Measurements from ENCODE around the gene MSI2.
A peak's percentile ranks its signal among the peaks of the same experiment; 100 is the strongest.

MSI2 gene

GRCh38 chr17:57466017-57466471, 209.7 kb downstream of the MSI2 start:
- peak; percentile 7 for DNase-seq

- no peak for DNase-seq
These were observed 210.2 kb downstream of the MSI2 start for GRCh38 chr17:57466521-57466920.

GRCh38 chr17:57467226-57467625, 210.9 kb downstream of the MSI2 start:
- no peak for DNase-seq

DNA sequence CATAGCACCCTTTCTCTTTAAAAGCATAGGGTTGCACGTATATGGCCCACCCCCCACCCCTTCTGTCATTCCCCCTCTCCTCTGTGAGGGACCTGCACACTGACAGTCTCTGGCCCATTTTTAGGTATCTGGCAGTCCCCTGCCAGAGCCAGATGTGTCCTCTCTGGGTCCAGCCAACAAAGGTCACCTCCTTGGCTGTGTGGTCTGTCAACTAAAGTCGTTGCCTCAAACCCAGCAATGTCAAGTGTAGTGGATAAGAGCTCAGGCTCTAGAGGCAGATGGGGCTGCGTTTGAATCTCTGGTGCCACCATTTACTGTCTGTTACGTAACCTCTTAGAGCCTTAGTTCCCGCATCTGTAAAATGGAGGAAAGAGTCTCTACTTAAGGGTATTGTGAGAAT, 211.5 kb downstream of the MSI2 start:
- no peak for DNase-seq

DNA sequence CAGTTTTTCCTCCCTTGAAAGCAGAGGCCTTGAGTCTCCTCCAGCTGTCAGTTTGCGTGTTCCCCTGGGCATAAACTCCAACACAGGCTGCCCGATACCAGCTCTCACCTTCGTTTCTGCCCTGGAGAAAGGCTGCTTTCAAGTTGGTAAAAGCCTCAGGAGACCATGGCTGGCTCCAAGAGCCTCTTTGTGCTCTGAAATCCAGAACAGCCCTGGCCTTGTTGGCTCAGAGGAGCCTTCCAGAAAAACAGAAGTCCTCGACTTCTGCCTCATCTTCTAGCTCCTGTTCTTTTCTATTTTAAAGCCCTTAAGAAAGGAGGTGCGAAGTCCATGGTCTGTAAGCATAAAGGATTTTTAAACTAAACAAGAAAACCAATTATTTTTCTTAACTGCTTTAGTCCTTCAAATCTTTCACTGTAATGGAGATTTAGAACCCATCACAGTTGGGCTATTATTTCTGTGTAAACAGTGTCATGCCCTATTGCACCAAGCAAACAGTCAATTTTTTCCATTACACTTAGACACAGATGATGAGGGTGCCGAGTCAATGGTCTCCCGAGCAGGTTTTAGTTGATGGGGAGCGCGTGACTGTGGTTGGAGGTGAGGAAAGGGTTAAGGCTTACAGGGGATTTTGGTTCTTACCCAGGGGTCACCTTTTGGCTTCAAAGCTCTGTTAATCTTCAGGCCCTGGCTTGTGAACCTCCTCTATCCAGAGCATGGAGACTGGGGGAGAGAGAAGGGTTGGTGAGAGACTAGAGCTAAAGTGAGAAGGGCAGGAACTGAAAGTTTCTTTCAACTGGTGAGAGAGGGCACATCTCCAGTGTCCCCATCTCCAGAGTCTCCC, 212.8 kb downstream of the MSI2 start:
- DNase-seq, result peak; percentile 62

DNA sequence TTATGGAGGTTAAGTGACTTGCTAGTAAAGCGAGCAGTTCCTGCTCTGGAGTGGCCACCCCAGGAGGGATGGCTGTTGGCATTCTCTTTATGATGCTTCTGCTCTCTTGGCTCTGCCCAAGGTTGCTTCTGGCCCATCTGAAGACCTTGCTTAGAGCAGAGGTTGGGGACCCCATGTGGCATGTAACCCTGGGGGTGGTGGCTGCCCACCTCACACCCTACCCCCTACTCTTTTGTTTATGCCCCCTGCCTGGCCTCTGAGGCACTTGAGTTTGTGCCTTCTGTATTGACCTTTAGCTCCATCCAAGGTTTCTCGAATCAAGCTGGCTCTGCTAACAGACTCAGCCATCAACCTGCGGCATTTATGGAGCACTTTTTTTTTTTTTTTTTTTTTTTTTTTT, 214.6 kb downstream of the MSI2 start:
- no peak for DNase-seq

DNA sequence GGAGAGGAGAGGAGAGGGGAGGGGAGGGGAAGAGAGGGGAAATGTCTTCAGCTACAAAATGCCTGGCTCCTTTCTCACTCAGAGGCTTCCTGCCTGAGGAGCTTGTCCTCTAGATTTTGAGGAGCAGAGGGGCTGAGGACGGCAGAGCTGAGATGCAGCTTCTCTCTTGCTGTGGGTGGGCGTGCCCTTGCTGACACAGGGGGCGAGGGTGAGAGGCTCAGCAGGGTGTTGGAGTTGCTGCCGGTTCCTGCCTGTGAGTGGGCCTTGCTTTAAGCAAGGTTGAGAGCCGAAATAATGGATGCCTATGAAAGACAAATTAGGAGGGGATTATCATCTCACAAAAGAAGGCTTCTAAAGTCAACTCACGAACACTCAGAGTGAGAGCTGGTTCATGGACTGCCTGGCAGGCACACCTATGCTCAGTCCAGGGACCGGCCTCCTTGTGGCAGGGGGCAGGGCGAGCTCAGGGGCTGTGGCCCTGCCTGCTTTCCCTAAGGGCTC, 215.6 kb downstream of the MSI2 start:
- DNase-seq, result peak; percentile 28

- no peak for DNase-seq
These were observed 219.5 kb downstream of the MSI2 start for GRCh38 chr17:57475796-57476195.

- DNase-seq, result no peak
These were observed 221.4 kb downstream of the MSI2 start for GRCh38 chr17:57477522-57478362.

DNA sequence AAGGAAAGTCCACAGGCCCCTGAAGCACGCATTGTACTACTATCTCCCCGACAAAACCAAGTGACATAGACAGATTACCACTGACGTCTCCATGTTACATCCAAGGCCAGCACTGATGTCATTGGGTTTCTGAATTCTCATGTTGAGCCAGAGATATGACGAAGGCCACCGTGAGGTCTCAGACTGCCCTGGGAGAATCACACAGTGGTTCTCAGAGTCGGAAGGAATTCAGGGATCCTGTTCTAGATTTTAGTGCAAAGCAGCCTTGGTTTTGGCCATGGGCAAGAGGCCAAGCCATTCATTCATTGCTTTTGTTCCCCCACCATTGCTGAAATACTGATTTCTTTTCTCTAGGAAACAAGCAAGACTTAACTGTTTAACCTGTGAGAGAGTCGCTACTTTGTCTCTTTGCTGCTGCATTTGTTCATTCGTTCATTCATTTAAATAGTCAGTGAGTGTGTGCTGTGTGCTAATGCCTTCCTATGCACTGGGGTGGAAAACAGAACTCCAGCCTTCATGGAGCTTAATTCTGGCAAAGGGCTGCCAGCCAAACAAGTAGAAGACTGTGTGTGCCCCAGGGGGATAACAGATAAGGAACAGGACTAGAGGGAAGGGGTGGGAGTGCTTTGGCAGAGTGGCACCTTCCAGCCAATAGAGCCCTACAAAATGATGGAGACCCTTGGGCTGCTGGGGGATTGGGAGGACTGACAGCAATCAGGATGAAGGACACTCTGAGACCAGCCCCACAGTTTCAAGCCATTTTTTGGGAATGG, 222.3 kb downstream of the MSI2 start:
- no peak for DNase-seq

DNA sequence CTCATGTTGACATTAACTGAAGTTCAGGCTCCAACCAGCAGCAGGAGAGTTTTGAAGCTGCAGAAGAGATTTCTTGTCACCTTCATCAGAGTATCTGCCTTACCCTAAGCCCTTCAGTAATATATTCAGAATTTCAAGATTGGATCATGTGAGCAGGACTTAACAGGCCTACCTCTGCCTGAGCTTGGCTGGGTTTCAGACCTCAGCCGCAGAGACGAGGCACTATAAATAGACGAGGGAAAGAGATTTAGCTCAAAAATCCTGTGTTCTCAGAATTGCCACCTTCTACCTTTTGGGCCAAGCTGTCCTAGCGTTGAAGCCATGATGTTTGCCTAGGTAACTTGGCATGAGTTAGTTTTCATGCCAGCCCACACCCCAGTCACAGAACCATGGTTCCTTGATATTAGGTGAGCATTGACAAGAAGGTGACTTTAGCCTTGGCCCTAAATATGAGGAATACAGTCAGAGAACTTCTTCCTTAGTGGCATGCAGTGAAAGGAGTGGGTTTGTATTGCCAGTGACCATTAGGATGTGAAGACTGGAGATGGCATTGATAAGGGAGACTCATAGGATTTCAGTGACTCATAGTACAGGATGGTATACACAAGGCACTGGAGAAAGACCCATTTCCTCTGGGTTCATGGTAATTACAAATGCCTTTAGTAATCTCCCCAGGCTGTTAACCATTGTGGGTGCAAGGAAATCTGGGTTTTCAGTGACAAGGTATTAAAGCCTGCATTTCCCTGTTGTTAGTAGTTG, 224.3 kb downstream of the MSI2 start:
- DNase-seq, result no peak

- no peak for DNase-seq
These were observed 225.6 kb downstream of the MSI2 start for GRCh38 chr17:57481910-57482391.

GRCh38 chr17:57482657-57483056, 226.3 kb downstream of the MSI2 start:
- DNase-seq, result no peak

- DNase-seq, result no peak
These were observed 227.9 kb downstream of the MSI2 start for GRCh38 chr17:57484081-57484666.

- no peak for DNase-seq
These were observed 228.7 kb downstream of the MSI2 start for GRCh38 chr17:57484826-57485565.

GRCh38 chr17:57485566-57485865, 229.2 kb downstream of the MSI2 start:
- DNase-seq, result no peak

DNA sequence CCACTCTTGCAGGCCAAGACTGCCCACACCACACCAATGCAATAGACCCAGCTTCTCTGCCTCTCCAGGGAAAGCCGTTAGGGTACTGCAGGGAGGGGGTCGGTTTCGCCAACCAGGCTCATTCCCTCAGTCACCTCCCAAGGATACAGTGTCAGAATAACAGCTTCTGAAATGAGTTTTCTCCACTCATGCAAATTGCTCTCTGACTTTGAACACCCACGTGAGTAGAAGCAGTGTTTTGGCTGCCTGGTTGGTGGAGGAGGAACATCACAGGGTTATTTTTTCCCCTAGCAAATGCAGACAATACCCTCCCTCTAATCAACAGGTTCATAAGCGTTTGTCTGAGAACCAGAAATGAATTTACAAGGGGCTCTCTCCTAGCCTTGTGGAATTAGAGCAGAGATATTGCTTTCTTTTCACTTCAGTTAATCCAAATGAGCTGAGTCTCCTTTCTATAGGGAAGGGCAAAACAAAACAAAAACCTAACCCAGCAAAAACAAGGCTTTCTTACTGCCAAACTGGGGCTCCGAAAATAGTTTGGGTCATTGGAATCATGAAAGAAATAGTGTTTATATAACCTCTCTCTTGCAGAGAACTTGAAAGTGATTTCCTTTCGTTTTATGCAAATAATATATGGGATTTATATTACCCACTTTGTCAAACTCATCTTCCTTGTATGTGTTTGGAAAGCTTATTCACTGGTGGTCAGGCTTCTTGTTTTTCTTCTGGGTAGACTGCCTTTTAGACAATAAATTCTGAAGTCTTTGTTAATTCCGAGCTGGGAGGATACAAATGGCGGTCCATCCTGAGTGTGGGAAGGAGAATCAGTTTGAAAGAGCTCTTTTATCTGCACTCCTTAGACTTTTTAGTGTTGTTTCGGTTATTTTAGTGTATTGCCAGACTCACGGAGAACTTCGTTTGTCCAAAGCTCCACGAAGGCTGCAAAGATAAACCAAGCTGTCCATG, 229.9 kb downstream of the MSI2 start:
- DNase-seq, result no peak

DNA sequence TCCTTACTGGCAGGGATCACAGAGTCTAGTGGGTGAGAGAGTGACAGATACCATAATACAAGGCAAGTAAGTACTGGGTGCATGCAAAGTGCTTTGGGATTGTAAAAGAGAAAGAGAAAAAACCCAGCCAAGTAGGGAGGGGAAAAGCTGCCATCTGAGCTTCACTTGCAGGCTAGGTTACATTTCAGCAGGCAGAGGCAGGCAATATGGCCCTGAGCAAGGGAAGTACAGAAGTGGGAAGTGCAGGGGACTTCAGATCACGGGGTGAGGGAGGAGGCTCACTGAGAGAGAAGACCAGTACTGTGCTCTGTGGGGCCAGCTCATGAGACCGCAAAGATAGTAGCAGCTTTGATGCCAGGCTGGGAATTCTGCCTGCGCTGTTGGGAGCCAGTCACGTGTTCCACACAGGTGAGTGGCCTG, 230.6 kb downstream of the MSI2 start:
- no peak for DNase-seq

- no peak for DNase-seq
These were observed 231.2 kb downstream of the MSI2 start for GRCh38 chr17:57487573-57487972.

DNA sequence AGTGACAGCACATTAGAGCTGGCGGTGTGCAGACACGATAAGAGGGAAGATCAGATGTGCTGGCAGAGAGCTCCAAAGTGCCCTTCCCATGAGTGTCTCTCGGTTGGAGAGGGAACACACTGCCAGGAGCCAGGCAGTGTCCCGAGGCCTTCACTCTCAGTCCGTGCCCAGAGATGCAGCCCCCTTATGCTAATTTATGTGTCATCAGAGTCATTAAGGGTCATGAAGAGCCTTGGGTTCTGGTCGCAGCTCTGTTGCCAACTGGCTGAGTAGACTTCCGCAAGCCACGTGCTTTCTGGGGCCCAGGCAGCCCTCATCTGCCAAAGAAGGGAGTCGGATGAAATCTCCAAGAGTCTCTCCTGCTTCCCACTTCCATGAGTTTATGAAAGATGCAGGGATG, 232.5 kb downstream of the MSI2 start:
- no peak for DNase-seq

Measured in NCI-H146 (cell line).